Measurements from ENCODE around the gene CCNB2.
"Not testable (repeated sequence)": the region's sequence is repeated elsewhere in the genome, so short reads cannot be mapped to it uniquely, and the experiment has no call there.

DNA sequence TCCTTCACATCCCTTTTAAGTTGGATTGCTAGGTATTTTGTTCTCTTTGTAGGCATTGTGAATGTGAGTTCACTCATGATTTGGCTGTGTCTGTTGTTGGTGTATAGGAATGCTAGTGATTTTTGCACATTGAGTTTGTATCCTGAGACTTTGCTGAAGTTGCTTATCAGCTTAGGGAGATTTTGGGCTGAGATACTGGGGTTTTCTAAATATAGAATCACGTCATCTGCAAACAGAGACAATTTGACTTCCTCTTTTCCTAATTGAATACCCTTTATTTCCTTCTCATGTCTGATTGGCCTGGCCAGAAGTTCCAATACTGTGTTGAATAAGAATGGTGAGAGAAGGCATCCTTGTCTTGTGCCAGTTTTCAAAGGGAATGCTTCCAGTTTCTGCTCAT is 22.3 kb downstream of the CCNB2 start:
- TF ChIP-seq, protein P1, sequence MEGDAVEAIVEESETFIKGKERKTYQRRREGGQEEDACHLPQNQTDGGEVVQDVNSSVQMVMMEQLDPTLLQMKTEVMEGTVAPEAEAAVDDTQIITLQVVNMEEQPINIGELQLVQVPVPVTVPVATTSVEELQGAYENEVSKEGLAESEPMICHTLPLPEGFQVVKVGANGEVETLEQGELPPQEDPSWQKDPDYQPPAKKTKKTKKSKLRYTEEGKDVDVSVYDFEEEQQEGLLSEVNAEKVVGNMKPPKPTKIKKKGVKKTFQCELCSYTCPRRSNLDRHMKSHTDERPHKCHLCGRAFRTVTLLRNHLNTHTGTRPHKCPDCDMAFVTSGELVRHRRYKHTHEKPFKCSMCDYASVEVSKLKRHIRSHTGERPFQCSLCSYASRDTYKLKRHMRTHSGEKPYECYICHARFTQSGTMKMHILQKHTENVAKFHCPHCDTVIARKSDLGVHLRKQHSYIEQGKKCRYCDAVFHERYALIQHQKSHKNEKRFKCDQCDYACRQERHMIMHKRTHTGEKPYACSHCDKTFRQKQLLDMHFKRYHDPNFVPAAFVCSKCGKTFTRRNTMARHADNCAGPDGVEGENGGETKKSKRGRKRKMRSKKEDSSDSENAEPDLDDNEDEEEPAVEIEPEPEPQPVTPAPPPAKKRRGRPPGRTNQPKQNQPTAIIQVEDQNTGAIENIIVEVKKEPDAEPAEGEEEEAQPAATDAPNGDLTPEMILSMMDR (IDR thresholded peaks at IDR 0.05) = not testable (repeated sequence)
- not testable (repeated sequence) for TF ChIP-seq EZH2 (IDR thresholded peaks at IDR 0.05; ENCODE audit: borderline replicate concordance, insufficient read depth, low read depth, low read length, poor library complexity, severe bottlenecking)

All from B cell (primary cell).